HepG2 (cell line): ENCODE results near the gene ZCCHC7. TPM values are rescaled to one million over a fixed set of nuclear protein-coding genes. Genes with fewer than 3 reads are reported as not detected.

Source experiments
- ATAC-seq: fragments of 200-7000 bp; cut with Tn5 transposase; 3 replicates; pipeline ENCODE4 v1.9.1; 2020; ENCODE audit warnings: mild to moderate bottlenecking, moderate library complexity
- BruUV-seq: library from RNA; stranded (reverse); fragments of 400-500 nt; replicated peaks from 2 replicates; lab custom pipeline; 2021; lab: Mats Ljungman, UMichigan
- CTCF ChIA-PET: fragments of 300-600 bp; formaldehyde crosslinking; extraction: SDS; loops from one replicate; lab custom pipeline; 2021; ENCODE audit warnings: low total read pairs, inconsistent platforms, low intra/inter-chr PET ratio; lab: Yijun Ruan, JAX
- POLR2A ChIA-PET: fragments of 350-600 bp; sonication (Branson Sonifier 250); formaldehyde crosslinking; loops from one replicate; lab custom pipeline; 2020; ENCODE audit warnings: antibody characterized with exemption, inconsistent platforms; lab: Yijun Ruan, JAX
- DNase-seq: peaks from one replicate; pipeline ENCODE4 v3.0.0-alpha.2; 2015; ENCODE audit warnings: low spot score
- FAIRE-seq: peaks from 3 replicates; lab custom pipeline; 2011; peaks lifted over from hg19 to GRCh38; lab: Jason Lieb, UNC
- H2AFZ ChIP-seq: one replicate; pipeline ENCODE4 v1.6.1; 2011; ENCODE audit warnings: low read length, inconsistent platforms
- H3K27ac ChIP-seq: fragments of 300-600 bp; 3 replicates; pipeline ENCODE4 v1.8.0; 2011; ENCODE audit warnings: mixed run types, mild to moderate bottlenecking, mixed read lengths, low read length, inconsistent platforms; ENCODE audit not compliant: insufficient read depth; ENCODE audit errors: extremely low read length
- H3K27me3 ChIP-seq, 2 experiments: fragments of 200-600 bp in 1 of 2; 2 replicates in 1 of 2; 3 replicates in 1 of 2; pipeline versions ENCODE4 v1.6.0 to v1.8.0; 2011; ENCODE audit warnings: low read length in 2 of 2, mild to moderate bottlenecking in 2 of 2, moderate library complexity in 2 of 2, inconsistent platforms in 1 of 2; ENCODE audit not compliant: insufficient read depth in 2 of 2, control insufficient read depth in 1 of 2
- H3K36me3 ChIP-seq, 2 experiments: fragments of 200-600 bp in 1 of 2; replicated peaks in 1 of 2; 2 replicates in 1 of 2; 3 replicates in 1 of 2; pipeline versions ENCODE4 v1.5.1 to v1.8.0; 2011; ENCODE audit warnings: low read length in 2 of 2, inconsistent platforms in 1 of 2; ENCODE audit not compliant: insufficient read depth in 2 of 2, control insufficient read depth in 1 of 2
- H3K4me1 ChIP-seq: 2 replicates; pipeline ENCODE4 v1.5.1; 2012; ENCODE audit warnings: low read length, inconsistent platforms; ENCODE audit not compliant: insufficient read depth
- H3K4me2 ChIP-seq: 2 replicates; pipeline ENCODE4 v1.6.0; 2011; ENCODE audit warnings: low read depth, low read length, inconsistent platforms
- H3K4me3 ChIP-seq, 3 experiments: fragments of 200-600 bp in 1 of 3; sonication (generic), shearing (Covaris generic) in 1 of 3; replicated peaks in 1 of 3; 2 replicates each; pipeline ENCODE4 v1.5.1; 2011 to 2016; ENCODE audit warnings: low read length in 3 of 3, inconsistent platforms in 2 of 3, low read depth in 2 of 3, mild to moderate bottlenecking in 2 of 3, control low read depth in 1 of 3, mixed read lengths in 1 of 3; ENCODE audit not compliant: insufficient read depth in 1 of 3
- H3K79me2 ChIP-seq: one replicate; pipeline ENCODE4 v1.6.1; 2011; ENCODE audit warnings: low read length, inconsistent platforms; ENCODE audit not compliant: insufficient read depth
- H3K9ac ChIP-seq: 2 replicates; pipeline ENCODE4 v1.6.0; 2011; ENCODE audit warnings: mild to moderate bottlenecking, low read depth, low read length, inconsistent platforms; ENCODE audit not compliant: insufficient read depth
- H3K9me3 ChIP-seq: 2 replicates; pipeline ENCODE4 v1.5.1; 2012; ENCODE audit warnings: mild to moderate bottlenecking, low read length
- H4K20me1 ChIP-seq: 2 replicates; pipeline ENCODE4 v1.6.0; 2011; ENCODE audit warnings: inconsistent platforms, mild to moderate bottlenecking, low read length, moderate library complexity; ENCODE audit not compliant: insufficient read depth
- DMTF1 ChIP-seq: sonication (generic); formaldehyde crosslinking; IDR thresholded peaks from 2 replicates; pipeline ENCODE4 v1.4.0; 2020; ENCODE audit warnings: mild to moderate bottlenecking, missing genetic modification reagents
- FOSL1 ChIP-seq: sonication (generic); formaldehyde crosslinking; IDR thresholded peaks from 2 replicates; pipeline ENCODE4 v1.9.0; 2021; ENCODE audit warnings: missing genetic modification reagents, borderline replicate concordance
- HNRNPH1 ChIP-seq: fragments of 200-400 bp; formaldehyde crosslinking; optimal IDR thresholded peaks from 2 replicates; pipeline ENCODE3; 2017; ENCODE audit warnings: mild to moderate bottlenecking, low read depth, low read length
- IKZF1 ChIP-seq: fragments of 450-650 bp; IDR thresholded peaks from 2 replicates; pipeline ENCODE4 v1.7.1; 2016
- KDM5A ChIP-seq: fragments of 200-600 bp; sonication (generic); IDR thresholded peaks from 2 replicates; pipeline ENCODE4 v1.7.0; 2018; ENCODE audit warnings: antibody characterized with exemption, mild to moderate bottlenecking, low read length, borderline replicate concordance
- KLF6 ChIP-seq: IDR thresholded peaks from 2 replicates; pipeline ENCODE4 v1.8.0; 2016; ENCODE audit warnings: missing biosample characterization, missing genetic modification reagents
- MTF1 ChIP-seq: sonication (generic); formaldehyde crosslinking; IDR thresholded peaks from 2 replicates; pipeline ENCODE4 v1.5.0; 2020; ENCODE audit warnings: missing genetic modification reagents
- TRIM24 ChIP-seq: sonication (generic); formaldehyde crosslinking; IDR thresholded peaks from 2 replicates; pipeline ENCODE4 v1.8.0; 2022; ENCODE audit warnings: mild to moderate bottlenecking, missing genetic modification reagents
- YY1 ChIP-seq: IDR thresholded peaks from 2 replicates; pipeline ENCODE4 v1.6.1; 2011; ENCODE audit warnings: low read length, low read depth, moderate library complexity, mild to moderate bottlenecking; ENCODE audit not compliant: insufficient read depth, insufficient replicate concordance
- ZBTB1 ChIP-seq: sonication (generic); formaldehyde crosslinking; IDR thresholded peaks from 2 replicates; pipeline ENCODE4 v1.4.0; 2020; ENCODE audit warnings: missing genetic modification reagents, borderline replicate concordance
- ZBTB26 ChIP-seq: IDR thresholded peaks from 2 replicates; pipeline ENCODE4 v1.6.1; 2016; ENCODE audit warnings: missing compliant biosample characterization, missing genetic modification reagents, borderline replicate concordance
- ZBTB34 ChIP-seq: sonication (generic); formaldehyde crosslinking; IDR thresholded peaks from 2 replicates; pipeline ENCODE4 v1.8.0; 2022; ENCODE audit warnings: mild to moderate bottlenecking, missing genetic modification reagents
- ZNF296 ChIP-seq: sonication (generic); formaldehyde crosslinking; conservative IDR thresholded peaks from 2 replicates; pipeline ENCODE4 v1.5.0; 2020; ENCODE audit warnings: mild to moderate bottlenecking, missing genetic modification reagents
- ZNF383 ChIP-seq: sonication (generic); formaldehyde crosslinking; IDR thresholded peaks from 2 replicates; pipeline ENCODE4 v1.4.0; 2020; ENCODE audit warnings: missing genetic modification reagents, mild to moderate bottlenecking, borderline replicate concordance
- ZSCAN12 ChIP-seq: sonication (generic); formaldehyde crosslinking; IDR thresholded peaks from 2 replicates; pipeline ENCODE4 v1.9.0; 2021; ENCODE audit warnings: mild to moderate bottlenecking, missing genetic modification reagents
- ZSCAN29 ChIP-seq: sonication (generic); formaldehyde crosslinking; conservative IDR thresholded peaks from 2 replicates; pipeline ENCODE4 v1.4.0; 2020; ENCODE audit warnings: mild to moderate bottlenecking, missing genetic modification reagents
- WGBS: methylation state at CpG from one replicate; pipeline ENCODE4 v1.1.6; 2017; ENCODE audit warnings: low lambda C conversion rate; 5-methylcytosine and 5-hydroxymethylcytosine counted together
- in situ Hi-C: cut with HindIII; loops from 2 replicates; pipeline ENCODE4 v1.10.0; 2017; ENCODE audit warnings: low pct_unique_long_range_greater_than_20kb; ENCODE audit not compliant: extremely low pct_ligation_motif_present
- intact Hi-C: fragments of 100-400 bp; cut with micrococcal nuclease; formaldehyde crosslinking; loops from one replicate; pipeline ENCODE4 v1.10.0; 2022; ENCODE audit not compliant: unreplicated experiment
- polyA plus RNA-seq, 8 experiments: library from polyadenylated mRNA; depleted of rRNA in 3 of 8; stranded (reverse) in 7 of 8; unstranded in 1 of 8; fragments of >200 nt; fragmentation: Illumina TruSeq in 4 of 8; extraction: Trizol in 4 of 8; gene quantifications; 2 replicates each; pipeline versions ENCODE4 v1.2.1 to v1.2.3, GENCODE V29; 2011 to 2016; ENCODE audit warnings: low read depth in 4 of 8, missing spikeins in 1 of 8, mixed read lengths in 1 of 8; ENCODE audit not compliant: insufficient read depth in 1 of 8
- total RNA-seq, 5 experiments: library from RNA; depleted of rRNA; stranded (reverse); fragments of >200 nt; fragmentation: Illumina TruSeq; extraction: Trizol; gene quantifications; 2 replicates each; pipeline ENCODE4 v1.2.3, GENCODE V29; 2016; ENCODE audit warnings: low read depth in 1 of 5
- TF ChIP-seq, protein P1 (sequence below): sonication (generic); formaldehyde crosslinking; IDR thresholded peaks from 2 replicates; pipeline ENCODE4 v1.5.1; 2020; ENCODE audit warnings: missing genetic modification reagents, mild to moderate bottlenecking, borderline replicate concordance

Gene ZCCHC7
- total and polyA plus RNA-seq, 2 of the 13 experiments (the other 11 are each of a cell fraction or from before 2014, with no cell fraction given): 13.6 to 19.3 TPM

DNA sequence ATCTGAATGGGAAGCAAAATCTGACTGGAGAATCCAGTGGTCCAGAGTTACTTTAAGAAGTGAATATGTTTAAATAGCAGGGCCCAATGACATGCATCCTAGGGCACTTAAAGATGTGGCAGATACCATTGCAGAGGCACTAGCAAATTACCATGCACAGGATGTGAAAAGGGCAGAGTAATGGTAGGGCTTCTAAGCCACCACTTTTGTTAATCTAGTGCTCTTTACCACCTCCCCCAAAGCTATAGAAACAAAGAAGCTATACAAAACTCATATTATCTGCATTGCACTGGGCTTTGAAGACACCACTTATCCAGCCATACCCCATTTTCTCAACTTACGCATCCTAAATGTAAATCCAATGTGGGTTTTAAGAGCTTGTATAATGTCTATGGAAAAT is 81.2 kb downstream of the ZCCHC7 start:
- H3K9ac ChIP-seq: no peak overlapping the region
- CTCF ChIA-PET: no interaction called here
- no peak overlapping the region for H3K4me2 ChIP-seq
- no TSS peak for BruUV-seq
- H4K20me1 ChIP-seq: no peaks in the 10 kb centered on the region
- DNase-seq: no peak
- H3K27ac ChIP-seq: no peak overlapping the region
- no peak for FAIRE-seq
- no peak overlapping the region for H3K4me3 ChIP-seq
- POLR2A ChIA-PET: interaction anchor here (0.6 kb wide), 1 partner anchor 105 kb away, joined by 3 read pairs; no protein-coding TSS in a partner anchor
- H3K27me3 ChIP-seq: no peaks in the 10 kb centered on the region
- WGBS: 100% methylated on average over 1 of the region's 1 CpG
- no peaks in the 10 kb centered on the region for H3K9me3 ChIP-seq
- intact Hi-C loops (no loop called here), in situ Hi-C loops (no loop called here)
- H3K36me3 ChIP-seq: no peaks in the 10 kb centered on the region
- no peak for ATAC-seq
- H2AFZ ChIP-seq: no peak overlapping the region
- no peaks in the 10 kb centered on the region for H3K79me2 ChIP-seq
- no peaks in the 10 kb centered on the region for H3K4me1 ChIP-seq
- TF ChIP-seq TRIM24 (CRISPR knock-in tag) (no peak), MTF1 (CRISPR knock-in tag) (no peak), ZSCAN12 (CRISPR knock-in tag) (no peak), FOSL1 (CRISPR knock-in tag) (no peak), ZNF383 (CRISPR knock-in tag) (no peak), KDM5A (no peak), ZNF296 (CRISPR knock-in tag) (no peak), ZSCAN29 (CRISPR knock-in tag) (no peak), KLF6 (CRISPR knock-in tag) (no peak), ZBTB26 (CRISPR knock-in tag) (no peak), HNRNPH1 (no peak), ZBTB34 (CRISPR knock-in tag) (no peak), ZBTB1 (CRISPR knock-in tag) (no peak), YY1 (no peak), IKZF1 (no peak), DMTF1 (CRISPR knock-in tag) (no peak)
- TF ChIP-seq, protein P1, sequence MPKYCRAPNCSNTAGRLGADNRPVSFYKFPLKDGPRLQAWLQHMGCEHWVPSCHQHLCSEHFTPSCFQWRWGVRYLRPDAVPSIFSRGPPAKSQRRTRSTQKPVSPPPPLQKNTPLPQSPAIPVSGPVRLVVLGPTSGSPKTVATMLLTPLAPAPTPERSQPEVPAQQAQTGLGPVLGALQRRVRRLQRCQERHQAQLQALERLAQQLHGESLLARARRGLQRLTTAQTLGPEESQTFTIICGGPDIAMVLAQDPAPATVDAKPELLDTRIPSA (CRISPR knock-in tag): no peak
